HG03565 (cell line): ENCODE results near the gene PCGF3.
"Not testable (repeated sequence)": the region's sequence is repeated elsewhere in the genome, so short reads cannot be mapped to it uniquely, and the experiment has no call there.

Experiments used
- ATAC-seq: cut with Tn5 transposase; IDR thresholded peaks from one replicate; pipeline ENCODE4 v1.9.1; 2021; ENCODE audit warnings: mild to moderate bottlenecking, moderate library complexity; ENCODE audit not compliant: unreplicated experiment

PCGF3 gene

GRCh38 chr4:721261-722168 is 15.9 kb downstream of the PCGF3 start:
- ATAC-seq = no peak

GRCh38 chr4:722169-722725 is 16.6 kb downstream of the PCGF3 start:
- ATAC-seq = no peak

GRCh38 chr4:722851-723360 is 17.3 kb downstream of the PCGF3 start:
- ATAC-seq = no peak

- no peak for ATAC-seq
Measured at GRCh38 chr4:723751-724530, 18.3 kb downstream of the PCGF3 start.

GRCh38 chr4:725391-726234 is 20.0 kb downstream of the PCGF3 start:
- ATAC-seq = no peak

- ATAC-seq = no peak
Measured at GRCh38 chr4:726235-726787, 20.7 kb downstream of the PCGF3 start.

- ATAC-seq = no peak
Measured at GRCh38 chr4:726838-727237, 21.2 kb downstream of the PCGF3 start.

- ATAC-seq = no peak
Measured at GRCh38 chr4:727576-727975, 21.9 kb downstream of the PCGF3 start.

GRCh38 chr4:729336-730315 is 24.0 kb downstream of the PCGF3 start:
- ATAC-seq = no peak

- ATAC-seq = no peak
Measured at GRCh38 chr4:730511-730910, 24.9 kb downstream of the PCGF3 start.

- ATAC-seq = not testable (repeated sequence)
Measured at GRCh38 chr4:730946-731904, 25.6 kb downstream of the PCGF3 start.

GRCh38 chr4:731954-732353 is 26.3 kb downstream of the PCGF3 start:
- ATAC-seq = not testable (repeated sequence)

- ATAC-seq = no peak
Measured at GRCh38 chr4:732486-732885, 26.9 kb downstream of the PCGF3 start.

- no peak for ATAC-seq
Measured at GRCh38 chr4:732911-733630, 27.4 kb downstream of the PCGF3 start.

GRCh38 chr4:733631-733980 is 28.0 kb downstream of the PCGF3 start:
- no peak for ATAC-seq

GRCh38 chr4:734075-734474 is 28.4 kb downstream of the PCGF3 start:
- no peak for ATAC-seq

GRCh38 chr4:734951-735350 is 29.3 kb downstream of the PCGF3 start:
- ATAC-seq = no peak
